Suprapubic skin (tissue), 4 donors: ENCODE data around the gene CELA1.

Experiments used
- CTCF ChIP-seq, 2 donors: fragments of 200-600 bp in 1 of 2; fragments of 450-650 bp in 1 of 2; sonication (generic) in 1 of 2; IDR thresholded peaks; one replicate each; pipeline ENCODE4 v1.5.1; 2016 to 2019; ENCODE audit warnings: antibody characterized with exemption in 2 of 2, mild to moderate bottlenecking in 1 of 2, moderate library complexity in 1 of 2
- EP300 ChIP-seq: sonication (generic); formaldehyde crosslinking; IDR thresholded peaks from one replicate; pipeline ENCODE4 v1.6.1; 2017; ENCODE audit warnings: antibody characterized with exemption
- POLR2A ChIP-seq, 2 donors: fragments of 450-650 bp; IDR thresholded peaks; one replicate each; pipeline ENCODE4 v1.6.1; 2017; ENCODE audit warnings: antibody characterized with exemption in 2 of 2, mild to moderate bottlenecking in 2 of 2, moderate library complexity in 2 of 2
- POLR2AphosphoS5 ChIP-seq, 3 donors: sonication (generic); formaldehyde crosslinking; IDR thresholded peaks; one replicate each; pipeline ENCODE4 v1.6.1; 2017; ENCODE audit warnings: antibody characterized with exemption in 3 of 3

GRCh38 chr12:51383269-51383905, 36.9 kb upstream of the CELA1 start:
- TF ChIP-seq CTCF (IDR thresholded peaks at IDR 0.05) (no peak), POLR2AphosphoS5 (IDR thresholded peaks at IDR 0.05) (no peak), POLR2A (IDR thresholded peaks at IDR 0.05) (no peak), EP300 (no peak)
